CD4-positive, alpha-beta memory T cell (primary cell): ENCODE data around the gene VPS13C. TPM values are rescaled to one million over a fixed set of nuclear protein-coding genes. Genes with fewer than 3 reads are reported as not detected.

Experiments used
- CTCF ChIA-PET: fragments of 350-600 bp; sonication (Branson Sonifier 250); formaldehyde crosslinking; loops from one replicate; lab custom pipeline; 2021; ENCODE audit warnings: inconsistent platforms; ENCODE audit not compliant: partially characterized antibody; lab: Charles Lee
- POLR2A ChIA-PET: fragments of 350-600 bp; sonication (Branson Sonifier 250); formaldehyde crosslinking; loops from one replicate; lab custom pipeline; 2021; ENCODE audit not compliant: partially characterized antibody; lab: Charles Lee
- DNase-seq, 5 donors: peaks; one replicate each; pipeline versions ENCODE4 v3.0.0 to v3.0.0-alpha.2; 2020 to 2022; ENCODE audit warnings: mixed read lengths in 1 of 5
- H3K27ac ChIP-seq: one replicate; pipeline ENCODE4 v1.7.0; 2013; ENCODE audit warnings: low read depth, low read length
- H3K27me3 ChIP-seq: 2 replicates; pipeline ENCODE4 v1.7.0; 2013; ENCODE audit warnings: mild to moderate bottlenecking, low read length, moderate library complexity; ENCODE audit not compliant: insufficient read depth
- H3K36me3 ChIP-seq: 2 replicates; pipeline ENCODE4 v1.7.0; 2013; ENCODE audit warnings: mild to moderate bottlenecking, low read length, moderate library complexity; ENCODE audit not compliant: insufficient read depth
- H3K4me1 ChIP-seq: 2 replicates; pipeline ENCODE4 v1.7.0; 2013; ENCODE audit warnings: mild to moderate bottlenecking, low read length, moderate library complexity; ENCODE audit not compliant: insufficient read depth
- H3K4me3 ChIP-seq, 2 donors: one replicate each; pipeline ENCODE4 v1.7.0; 2013; ENCODE audit warnings: low read length in 2 of 2, mild to moderate bottlenecking in 1 of 2
- H3K9me3 ChIP-seq, 2 donors: one replicate each; pipeline ENCODE4 v1.7.0; 2013; ENCODE audit warnings: low read length in 2 of 2, control low read depth in 1 of 2; ENCODE audit not compliant: control insufficient read depth in 1 of 2
- H3K27ac Mint-ChIP-seq, 7 donors: one replicate each; pipeline ENCODE4 v1.8.0; 2020 to 2021; ENCODE audit warnings: mixed read lengths in 7 of 7, mild to moderate bottlenecking in 6 of 7, inconsistent platforms in 3 of 7, moderate library complexity in 3 of 7
- H3K27me3 Mint-ChIP-seq, 2 donors: one replicate each; pipeline ENCODE4 v1.8.0; 2020 to 2021; ENCODE audit warnings: mixed read lengths in 2 of 2
- H3K36me3 Mint-ChIP-seq, 2 donors: one replicate each; pipeline ENCODE4 v1.8.0; 2020 to 2021; ENCODE audit warnings: mixed read lengths in 2 of 2, inconsistent platforms in 1 of 2, mild to moderate bottlenecking in 1 of 2
- H3K4me1 Mint-ChIP-seq, 4 donors: one replicate each; pipeline ENCODE4 v1.8.0; 2020 to 2021; ENCODE audit warnings: mixed read lengths in 4 of 4, mild to moderate bottlenecking in 1 of 4
- H3K4me3 Mint-ChIP-seq, 8 donors: one replicate each; pipeline ENCODE4 v1.8.0; 2020 to 2021; ENCODE audit warnings: mixed read lengths in 8 of 8, mild to moderate bottlenecking in 7 of 8, moderate library complexity in 6 of 8, inconsistent platforms in 3 of 8
- H3K9me3 Mint-ChIP-seq, 8 donors: one replicate each; pipeline ENCODE4 v1.8.0; 2020 to 2021; ENCODE audit warnings: mixed read lengths in 8 of 8, mild to moderate bottlenecking in 5 of 8, inconsistent platforms in 3 of 8, moderate library complexity in 1 of 8
- intact Hi-C: fragments of 100-400 bp; cut with micrococcal nuclease; formaldehyde crosslinking; loops from one replicate; pipeline ENCODE4 v1.15.1; 2023
- polyA plus RNA-seq, 2 donors: library from polyadenylated mRNA; unstranded; fragments of 300-500 nt; fragmentation: Illumina TruSeq; gene quantifications; one replicate each; pipeline ENCODE4 v1.2.3, GENCODE V29; 2021
- total RNA-seq, 2 experiments: library from RNA; stranded (reverse); gene quantifications; one replicate each; pipeline ENCODE4 v1.2.3, GENCODE V29; 2021

Gene VPS13C
- total and polyA plus RNA-seq, 4 experiments from 2014 or later, result 10.6 to 148 (median 82.3) TPM

- intact Hi-C loops, result no loop called here
- no peak for DNase-seq
- ChIA-PET POLR2A (no interaction called here), CTCF (no interaction called here)
- Mint-ChIP-seq H3K27ac (peak overlapping the region in 2 of 7 donors; percentile 5 to 46), H3K27me3 (no peaks in the 10 kb centered on the region), H3K9me3 (no peaks in the 10 kb centered on the region), H3K4me1 (peaks cover 0 to 3% (median 0%) of the 10 kb centered on the region in 4 donors), H3K36me3 (peaks cover 68 to 78% of the 10 kb centered on the region in 2 donors), H3K4me3 (no peak overlapping the region)
- Histone ChIP-seq H3K4me3 (no peak overlapping the region), H3K4me1 (no peaks in the 10 kb centered on the region), H3K9me3 (no peaks in the 10 kb centered on the region), H3K27me3 (no peaks in the 10 kb centered on the region), H3K36me3 (peaks cover 44% of the 10 kb centered on the region), H3K27ac (no peak overlapping the region)
These were observed 149.3 kb downstream of the VPS13C start for GRCh38 chr15:61910839-61911369.

GRCh38 chr15:61908241-61908640 is 152.0 kb downstream of the VPS13C start:
- Histone ChIP-seq H3K4me3 (no peak overlapping the region), H3K9me3 (no peaks in the 10 kb centered on the region), H3K27me3 (no peaks in the 10 kb centered on the region), H3K27ac (no peak overlapping the region), H3K36me3 (peaks cover 35% of the 10 kb centered on the region), H3K4me1 (no peaks in the 10 kb centered on the region)
- no peak for DNase-seq
- peaks cover 0 to 6% (median under 1%) of the 10 kb centered on the region in 8 donors for H3K9me3 Mint-ChIP-seq
- ChIA-PET POLR2A (no interaction called here), CTCF (no interaction called here)
- peaks cover 0 to 3% (median 1%) of the 10 kb centered on the region in 4 donors for H3K4me1 Mint-ChIP-seq
- no peak overlapping the region for H3K4me3 Mint-ChIP-seq
- H3K27me3 Mint-ChIP-seq, result no peaks in the 10 kb centered on the region
- H3K36me3 Mint-ChIP-seq, result peaks cover 75 to 78% of the 10 kb centered on the region in 2 donors
- intact Hi-C loops, result no loop called here
- H3K27ac Mint-ChIP-seq, result peak overlapping the region in 1 of 7 donors; percentile 59

GRCh38 chr15:61907753-61908086 is 152.5 kb downstream of the VPS13C start:
- ChIA-PET POLR2A (no interaction called here), CTCF (no interaction called here)
- no peak for DNase-seq
- Mint-ChIP-seq H3K4me1 (peaks cover 0 to 3% (median 1%) of the 10 kb centered on the region in 4 donors), H3K36me3 (peaks cover 76 to 78% of the 10 kb centered on the region in 2 donors), H3K4me3 (no peak overlapping the region), H3K27ac (no peak overlapping the region), H3K9me3 (peaks cover 0 to 11% (median 4%) of the 10 kb centered on the region in 8 donors), H3K27me3 (no peaks in the 10 kb centered on the region)
- H3K4me1 ChIP-seq, result no peaks in the 10 kb centered on the region
- H3K36me3 ChIP-seq, result peaks cover 32% of the 10 kb centered on the region
- no peaks in the 10 kb centered on the region for H3K27me3 ChIP-seq
- no peaks in the 10 kb centered on the region for H3K9me3 ChIP-seq
- intact Hi-C loops, result no loop called here
- no peak overlapping the region for H3K27ac ChIP-seq
- H3K4me3 ChIP-seq, result no peak overlapping the region

GRCh38 chr15:61906961-61907752 is 153.1 kb downstream of the VPS13C start:
- no peak for DNase-seq
- intact Hi-C loops, result no loop called here
- Mint-ChIP-seq H3K27ac (no peak overlapping the region), H3K4me3 (no peak overlapping the region), H3K27me3 (no peaks in the 10 kb centered on the region), H3K9me3 (peaks cover 3 to 17% (median 8%) of the 10 kb centered on the region in 8 donors), H3K4me1 (peaks cover 0 to 7% (median 2%) of the 10 kb centered on the region in 4 donors), H3K36me3 (peaks cover 76 to 79% of the 10 kb centered on the region in 2 donors)
- Histone ChIP-seq H3K27ac (no peak overlapping the region), H3K4me3 (no peak overlapping the region), H3K36me3 (peaks cover 36% of the 10 kb centered on the region), H3K9me3 (no peaks in the 10 kb centered on the region), H3K27me3 (no peaks in the 10 kb centered on the region), H3K4me1 (no peaks in the 10 kb centered on the region)
- POLR2A ChIA-PET, result no interaction called here
- CTCF ChIA-PET, result interaction anchor here (1.2 to 1.3 kb wide), 2 partner anchors 35 to 73 kb away, joined by 3 read pairs; no protein-coding TSS in a partner anchor

GRCh38 chr15:61893146-61893545 is 167.1 kb downstream of the VPS13C start:
- H3K36me3 ChIP-seq, result peaks cover 13% of the 10 kb centered on the region
- no peak overlapping the region for H3K4me3 Mint-ChIP-seq
- intact Hi-C loops, result no loop called here

GRCh38 chr15:61892140-61892539 is 168.1 kb downstream of the VPS13C start:
- Mint-ChIP-seq H3K4me1 (peaks cover 0 to 2% (median 0%) of the 10 kb centered on the region in 4 donors), H3K4me3 (no peak overlapping the region), H3K27ac (no peak overlapping the region), H3K27me3 (no peaks in the 10 kb centered on the region), H3K36me3 (peaks cover 75 to 84% of the 10 kb centered on the region in 2 donors), H3K9me3 (peaks cover 4 to 42% (median 29%) of the 10 kb centered on the region in 8 donors)
- Histone ChIP-seq H3K36me3 (peaks cover 13% of the 10 kb centered on the region), H3K27ac (no peak overlapping the region), H3K4me1 (no peaks in the 10 kb centered on the region), H3K27me3 (no peaks in the 10 kb centered on the region), H3K4me3 (no peak overlapping the region), H3K9me3 (peaks cover 0 to 8% of the 10 kb centered on the region in 2 donors)
- DNase-seq, result no peak
- intact Hi-C loops, result no loop called here
- ChIA-PET POLR2A (no interaction called here), CTCF (no interaction called here)

More at GRCh38 chr15:61893146-61893545, 167.1 kb downstream of the VPS13C start:
- no peak overlapping the region for H3K4me3 ChIP-seq
- no peak overlapping the region for H3K27ac Mint-ChIP-seq
- POLR2A ChIA-PET, result no interaction called here
- no peak overlapping the region for H3K27ac ChIP-seq
- no peaks in the 10 kb centered on the region for H3K27me3 Mint-ChIP-seq
- peaks cover 75 to 87% of the 10 kb centered on the region in 2 donors for H3K36me3 Mint-ChIP-seq
- DNase-seq, result no peak
- no peaks in the 10 kb centered on the region for H3K27me3 ChIP-seq
- H3K9me3 Mint-ChIP-seq, result peaks cover 4 to 47% (median 31%) of the 10 kb centered on the region in 8 donors
- CTCF ChIA-PET, result no interaction called here
- peaks cover 0 to 8% of the 10 kb centered on the region in 2 donors for H3K9me3 ChIP-seq
- H3K4me1 ChIP-seq, result no peaks in the 10 kb centered on the region
- H3K4me1 Mint-ChIP-seq, result peaks cover 0 to 2% (median 0%) of the 10 kb centered on the region in 4 donors

GRCh38 chr15:61890106-61890505 is 170.1 kb downstream of the VPS13C start:
- Histone ChIP-seq H3K27ac (no peak overlapping the region), H3K4me1 (no peaks in the 10 kb centered on the region), H3K36me3 (peaks cover 13% of the 10 kb centered on the region), H3K4me3 (no peak overlapping the region), H3K27me3 (no peaks in the 10 kb centered on the region), H3K9me3 (peaks cover 0 to 8% of the 10 kb centered on the region in 2 donors)
- Mint-ChIP-seq H3K9me3 (peaks cover 2 to 30% (median 23%) of the 10 kb centered on the region in 8 donors), H3K4me1 (peaks cover 0 to 2% (median under 1%) of the 10 kb centered on the region in 4 donors), H3K36me3 (peaks cover 74 to 79% of the 10 kb centered on the region in 2 donors), H3K27me3 (no peaks in the 10 kb centered on the region), H3K4me3 (no peak overlapping the region), H3K27ac (no peak overlapping the region)
- intact Hi-C loops, result no loop called here
- POLR2A ChIA-PET, result no interaction called here
- DNase-seq, result no peak
- CTCF ChIA-PET, result no interaction called here
